GM23248 (cell line): ENCODE data around the gene RAPGEF4. TPM values are rescaled to one million over a fixed set of nuclear protein-coding genes. Genes with fewer than 3 reads are reported as not detected.

Experiments used
- DNase-seq: peaks from one replicate; pipeline ENCODE4 v3.0.0-alpha.2; 2015
- H2AFZ ChIP-seq: fragments of 200-600 bp; sonication (generic); 2 replicates; pipeline ENCODE4 v1.6.1; 2016; ENCODE audit warnings: antibody characterized with exemption
- H3F3A ChIP-seq: fragments of 200-600 bp; sonication (generic); 2 replicates; pipeline ENCODE4 v1.6.1; 2016; ENCODE audit warnings: mild to moderate bottlenecking, antibody characterized with exemption, mixed run types; ENCODE audit not compliant: insufficient read depth
- H3K27ac ChIP-seq: fragments of 200-600 bp; sonication (generic); 2 replicates; pipeline ENCODE4 v1.5.1; 2016; ENCODE audit warnings: mild to moderate bottlenecking
- H3K27me3 ChIP-seq: fragments of 200-600 bp; sonication (generic); replicated peaks from 2 replicates; pipeline ENCODE4 v1.6.1; 2016; ENCODE audit warnings: mild to moderate bottlenecking; ENCODE audit not compliant: insufficient read depth
- H3K36me3 ChIP-seq: fragments of 200-600 bp; sonication (generic); 2 replicates; pipeline ENCODE4 v1.6.1; 2016; ENCODE audit warnings: low read depth, mild to moderate bottlenecking
- H3K4me1 ChIP-seq: fragments of 200-600 bp; sonication (generic); 2 replicates; pipeline ENCODE4 v1.6.1; 2016; ENCODE audit warnings: mild to moderate bottlenecking; ENCODE audit not compliant: insufficient read depth
- H3K4me2 ChIP-seq: fragments of 200-600 bp; sonication (generic); one replicate; pipeline ENCODE4 v1.6.1; 2016; ENCODE audit warnings: mild to moderate bottlenecking; ENCODE audit not compliant: unreplicated experiment
- H3K4me3 ChIP-seq: fragments of 200-600 bp; sonication (generic); 2 replicates; pipeline ENCODE4 v1.5.1; 2016; ENCODE audit warnings: mild to moderate bottlenecking
- H3K79me2 ChIP-seq: fragments of 200-600 bp; sonication (generic); 2 replicates; pipeline ENCODE4 v1.6.1; 2016; ENCODE audit warnings: mild to moderate bottlenecking; ENCODE audit not compliant: insufficient read depth
- H3K9ac ChIP-seq: fragments of 200-600 bp; sonication (generic); 2 replicates; pipeline ENCODE4 v1.6.1; 2016; ENCODE audit warnings: mild to moderate bottlenecking
- H3K9me2 ChIP-seq: fragments of 200-600 bp; sonication (generic); 2 replicates; pipeline ENCODE4 v1.6.1; 2016; ENCODE audit warnings: mixed run types, mild to moderate bottlenecking, moderate library complexity; ENCODE audit not compliant: insufficient read depth
- H3K9me3 ChIP-seq: fragments of 200-600 bp; sonication (generic); one replicate; pipeline ENCODE4 v1.6.1; 2017; ENCODE audit warnings: low read depth
- H4K20me1 ChIP-seq: fragments of 200-600 bp; sonication (generic); 2 replicates; pipeline ENCODE4 v1.6.0; 2016; ENCODE audit not compliant: insufficient read depth
- EZH2 ChIP-seq: fragments of 200-600 bp; sonication (generic); IDR thresholded peaks from 2 replicates; pipeline ENCODE4 v1.6.1; 2018; ENCODE audit warnings: antibody characterized with exemption, mild to moderate bottlenecking; ENCODE audit not compliant: insufficient read depth, poor library complexity, severe bottlenecking
- EZH2phosphoT487 ChIP-seq: fragments of 200-600 bp; sonication (generic); IDR thresholded peaks from 2 replicates; pipeline ENCODE4 v1.6.1; 2018; ENCODE audit warnings: antibody characterized with exemption, moderate library complexity, mild to moderate bottlenecking, low read depth; ENCODE audit not compliant: insufficient read depth
- WGBS, 2 experiments: methylation state at CpG; one replicate each; pipeline ENCODE4 v1.1.6; 2015 to 2017; ENCODE audit warnings: low lambda C conversion rate in 2 of 2, low coverage in 1 of 2; ENCODE audit errors: missing lambda C conversion rate in 2 of 2; 5-methylcytosine and 5-hydroxymethylcytosine counted together
- in situ Hi-C: fragments of 300-500 bp; cut with MboI; formaldehyde crosslinking; loops from 2 replicates; pipeline ENCODE4 v1.15.0; 2020
- polyA plus RNA-seq: library from polyadenylated mRNA; unstranded; fragments of >200 nt; fragmentation: Nextera tagmentation; extraction: Ambion mirVana; gene quantifications from 2 replicates; pipeline ENCODE4 v1.2.1, GENCODE V29; 2016
- total RNA-seq: library from RNA; depleted of rRNA; stranded (reverse); fragments of >200 nt; shearing (Covaris generic); gene quantifications from 2 replicates; pipeline ENCODE4 v1.2.3, GENCODE V29; 2014

RAPGEF4 gene
- total and polyA plus RNA-seq, 2 experiments from 2014 or later, result 2.2 TPM; not detected in 1

DNA sequence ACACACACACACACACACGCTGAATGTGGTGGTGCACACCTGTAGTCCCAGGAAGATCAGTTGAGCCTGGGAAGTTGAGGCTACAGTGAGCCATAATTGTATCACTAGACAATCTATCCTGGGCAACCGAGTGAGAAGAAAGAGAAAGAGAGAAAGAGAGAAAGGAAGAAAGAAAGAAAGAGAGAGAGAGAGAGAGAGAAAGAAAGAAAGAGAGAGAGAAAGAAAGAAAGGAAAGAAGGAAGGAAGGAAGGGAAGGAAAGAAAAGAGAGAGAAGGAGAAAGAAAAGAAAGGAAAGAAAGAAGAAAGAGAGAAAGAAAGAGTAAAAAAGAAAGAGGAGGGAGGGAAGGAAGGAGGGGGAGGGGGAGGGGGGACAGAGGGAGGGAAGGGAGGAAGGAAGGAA lies 190.0 kb downstream of the RAPGEF4 start:
- Histone ChIP-seq H3K79me2 (no peaks in the 10 kb centered on the region), H3K9ac (no peak overlapping the region), H3K36me3 (no peaks in the 10 kb centered on the region), H2AFZ (no peak overlapping the region), H3K27ac (no peak overlapping the region), H3K4me1 (peaks cover 14% of the 10 kb centered on the region), H4K20me1 (no peaks in the 10 kb centered on the region), H3K4me3 (no peak overlapping the region), H3K4me2 (no peak overlapping the region), H3K27me3 (no peaks in the 10 kb centered on the region), H3K9me3 (no peaks in the 10 kb centered on the region), H3F3A (0 out of 2 replicates have a peak, but pooled peaks cover 4% of the 10 kb centered on the region), H3K9me2 (no peaks in the 10 kb centered on the region)
- no peak for DNase-seq
- in situ Hi-C loops, result no loop called here
- 41 to 45% methylated on average over 2 of the region's 2 CpGs for WGBS, 2 experiments
- TF ChIP-seq EZH2phosphoT487 (no peak), EZH2 (no peak)

DNA sequence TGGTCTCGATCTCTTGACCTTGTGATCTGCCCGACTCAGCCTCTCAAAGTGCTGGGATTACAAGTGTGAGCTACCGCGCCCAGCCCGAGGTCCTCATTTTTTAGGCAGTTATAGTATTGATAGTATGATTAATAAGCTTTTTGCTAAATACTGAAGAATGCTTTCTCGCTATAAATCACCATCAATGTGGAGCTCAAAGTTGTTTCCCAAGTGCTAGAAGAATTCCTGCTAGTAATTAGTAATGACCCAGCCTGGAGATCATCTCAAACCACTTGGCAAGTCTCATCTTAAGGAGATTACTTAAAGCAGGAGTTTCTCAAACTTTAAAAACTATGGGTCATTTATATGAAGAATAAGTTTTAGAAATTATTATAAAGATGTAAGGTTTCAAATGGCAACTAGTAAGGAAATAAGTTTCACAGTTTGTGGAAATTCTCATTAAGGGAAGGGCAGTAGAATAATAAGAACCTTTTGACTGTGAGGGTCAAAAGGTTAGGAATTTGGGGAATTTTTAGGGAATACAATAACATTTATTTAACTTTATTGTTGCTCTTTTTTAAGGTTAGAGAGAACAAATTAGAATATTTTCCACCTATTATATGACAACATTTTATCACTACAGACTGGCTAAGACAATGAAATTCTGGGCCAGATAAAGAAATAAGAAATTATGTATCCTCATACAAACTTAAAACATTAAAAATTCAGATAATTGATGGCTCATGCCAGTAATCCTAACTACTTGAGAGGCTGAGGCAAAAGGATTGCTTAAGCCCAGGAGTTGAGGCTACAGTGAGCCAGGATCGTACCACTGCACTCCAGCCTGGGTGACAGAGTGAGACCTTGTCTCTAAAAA lies 191.4 kb downstream of the RAPGEF4 start:
- Histone ChIP-seq H3K27me3 (no peaks in the 10 kb centered on the region), H3K9me3 (no peaks in the 10 kb centered on the region), H3K4me3 (no peak overlapping the region), H3F3A (0 out of 2 replicates have a peak, but pooled peaks cover 4% of the 10 kb centered on the region), H3K4me2 (no peak overlapping the region), H3K79me2 (no peaks in the 10 kb centered on the region), H2AFZ (no peak overlapping the region), H4K20me1 (no peaks in the 10 kb centered on the region), H3K9ac (no peak overlapping the region), H3K9me2 (no peaks in the 10 kb centered on the region), H3K36me3 (no peaks in the 10 kb centered on the region), H3K4me1 (peaks cover 14% of the 10 kb centered on the region), H3K27ac (no peak overlapping the region)
- WGBS, 2 experiments, result 90 to 93% methylated on average over 7 of the region's 7 CpGs
- in situ Hi-C loops, result no loop called here
- DNase-seq, result no peak
- TF ChIP-seq EZH2phosphoT487, result no peak
- TF ChIP-seq EZH2, result no peak

DNA sequence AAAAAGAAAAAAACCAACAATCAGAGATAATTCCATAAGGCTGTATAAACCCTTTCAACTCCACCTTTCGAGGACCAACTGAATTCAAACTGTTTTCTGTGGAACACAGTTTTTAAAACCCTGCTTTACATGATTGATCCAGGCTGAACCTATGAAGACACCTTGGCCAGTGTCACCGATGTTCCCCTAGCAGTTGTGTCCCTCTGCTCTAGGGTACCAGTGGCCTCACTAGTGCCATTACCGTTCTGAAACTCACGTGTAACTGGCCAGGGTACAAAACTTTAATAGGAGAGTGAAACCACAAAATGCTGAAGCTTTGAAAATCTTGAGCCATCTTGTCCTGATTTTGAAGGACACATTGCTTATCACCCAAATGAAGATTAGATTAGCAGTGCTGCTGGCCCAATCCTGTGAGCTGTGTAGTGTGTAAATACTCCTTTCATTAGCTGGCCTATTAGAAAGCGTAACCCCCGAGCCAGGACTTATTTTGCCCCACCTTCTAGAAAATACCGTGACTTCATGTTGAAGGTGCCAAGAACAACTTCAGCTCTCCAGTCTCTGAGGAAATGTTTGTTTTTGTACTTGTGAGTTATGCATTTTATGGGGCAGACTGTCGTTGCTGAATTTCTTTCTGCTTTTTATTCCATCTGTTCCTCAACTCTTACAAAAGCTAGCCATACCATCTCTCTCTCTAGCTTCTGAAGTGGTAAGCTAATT lies 192.2 kb downstream of the RAPGEF4 start:
- no peak overlapping the region for H3K4me3 ChIP-seq
- H3K9me3 ChIP-seq, result no peaks in the 10 kb centered on the region
- H3K36me3 ChIP-seq, result no peaks in the 10 kb centered on the region
- no peak for TF ChIP-seq EZH2
- TF ChIP-seq EZH2phosphoT487, result no peak
- H3K9ac ChIP-seq, result no peak overlapping the region
- no peak overlapping the region for H3K27ac ChIP-seq
- H3F3A ChIP-seq, result 0 out of 2 replicates have a peak, but pooled peaks cover 4% of the 10 kb centered on the region
- in situ Hi-C loops, result no loop called here
- peaks cover 14% of the 10 kb centered on the region for H3K4me1 ChIP-seq
- H3K9me2 ChIP-seq, result no peaks in the 10 kb centered on the region
- WGBS, 2 experiments, result 24% methylated on average over 8 of the region's 8 CpGs
- H3K79me2 ChIP-seq, result no peaks in the 10 kb centered on the region
- H4K20me1 ChIP-seq, result no peaks in the 10 kb centered on the region
- DNase-seq, result peak; percentile 70
- peak overlapping the region; percentile 14; the same call in 1 of the 2 replicates for H2AFZ ChIP-seq
- no peaks in the 10 kb centered on the region for H3K27me3 ChIP-seq
- peak overlapping the region; percentile 40 for H3K4me2 ChIP-seq

- no peaks in the 10 kb centered on the region for H3K9me3 ChIP-seq
- no peak overlapping the region for H3K9ac ChIP-seq
- no peaks in the 10 kb centered on the region for H3K9me2 ChIP-seq
- no peak for TF ChIP-seq EZH2
- no peak for TF ChIP-seq EZH2phosphoT487
- H4K20me1 ChIP-seq, result no peaks in the 10 kb centered on the region
- H3K4me2 ChIP-seq, result no peak overlapping the region
- H3K36me3 ChIP-seq, result no peaks in the 10 kb centered on the region
- no peak overlapping the region for H3K27ac ChIP-seq
- WGBS, 2 experiments, result 62 to 64% methylated on average over 2 of the region's 2 CpGs
- H3F3A ChIP-seq, result 0 out of 2 replicates have a peak, but pooled peaks cover 4% of the 10 kb centered on the region
- no peaks in the 10 kb centered on the region for H3K79me2 ChIP-seq
- DNase-seq, result peak; percentile 76
- no peaks in the 10 kb centered on the region for H3K27me3 ChIP-seq
- no peak overlapping the region for H3K4me3 ChIP-seq
- H3K4me1 ChIP-seq, result peaks cover 14% of the 10 kb centered on the region
- in situ Hi-C loops, result no loop called here
- H2AFZ ChIP-seq, result no peak overlapping the region
These were observed 193.1 kb downstream of the RAPGEF4 start for GRCh38 chr2:172928756-172929155.
